T-helper 22 cell (primary cell): ENCODE measurements around the gene POLR3K.

Experiments
- DNase-seq: peaks from one replicate; pipeline ENCODE4 v3.0.0-alpha.2; 2020; ENCODE audit warnings: low read depth

POLR3K gene

DNA sequence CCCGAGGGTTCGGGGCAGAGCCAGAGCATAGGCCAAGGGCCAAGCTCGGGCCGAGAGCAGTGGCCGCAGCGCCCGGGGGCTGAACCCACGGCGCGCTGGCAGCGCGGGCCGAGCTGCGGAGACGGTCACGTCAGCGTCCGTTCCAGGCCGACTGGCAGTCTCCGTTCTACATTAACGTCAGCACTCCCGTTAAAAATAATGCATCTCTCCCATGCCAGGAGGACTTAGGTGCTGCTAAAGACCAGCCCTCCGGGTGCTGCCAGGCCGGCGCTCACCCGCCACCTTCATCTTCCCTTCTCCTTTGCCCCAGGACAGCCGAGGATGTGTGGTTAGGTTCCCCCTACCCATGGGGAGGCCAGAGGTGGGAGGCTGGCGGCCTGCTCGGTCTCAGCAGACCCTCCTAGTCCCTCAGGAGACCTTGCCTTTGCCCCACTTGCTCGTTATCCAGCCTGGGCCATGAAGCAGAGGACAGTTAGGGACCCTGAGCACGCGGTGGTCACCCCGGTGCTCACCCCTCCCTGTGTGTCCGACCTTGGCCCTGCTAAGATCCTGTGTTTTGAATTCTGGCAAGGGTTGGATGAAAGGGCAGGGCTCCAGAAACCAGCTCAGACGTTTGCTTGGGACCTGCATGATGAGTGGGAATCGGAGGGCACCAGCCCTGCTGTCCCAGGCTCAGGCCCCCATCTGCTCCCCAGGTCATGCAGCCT lies 25.2 kb upstream of the POLR3K start:
- DNase-seq: no peak

DNA sequence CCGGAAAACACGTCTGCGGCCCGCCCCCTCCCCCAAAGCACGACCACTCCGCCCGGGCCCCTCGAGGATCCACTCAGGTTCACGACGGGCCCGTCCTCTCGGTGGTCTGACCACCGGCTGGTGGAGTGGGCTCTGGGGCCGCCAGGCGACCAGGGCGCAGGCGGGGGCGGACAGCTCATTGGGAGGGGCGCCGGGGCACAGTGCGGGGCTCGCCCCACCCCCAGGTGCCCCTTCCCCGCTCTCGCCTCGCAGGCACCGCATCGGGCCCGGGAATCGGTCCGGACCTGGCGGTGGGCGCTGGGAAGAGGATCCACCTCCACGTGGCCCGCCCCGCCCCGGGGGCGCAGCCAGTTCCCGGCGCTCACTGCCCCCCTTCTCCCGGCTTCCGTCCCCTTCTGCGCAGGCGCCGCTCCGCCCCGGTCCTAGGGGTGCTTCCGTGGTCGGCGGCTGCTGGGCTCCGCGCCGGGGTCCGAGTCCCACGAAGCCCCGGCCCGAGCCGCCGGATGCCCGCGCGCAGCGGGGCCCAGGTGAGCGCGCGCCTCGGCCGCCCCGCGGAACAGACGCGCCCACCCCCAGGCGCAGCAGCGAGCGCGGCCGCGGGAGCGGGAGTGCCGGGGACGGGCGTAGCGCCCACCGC lies 24.5 kb upstream of the POLR3K start, which contains the start of gene MPG:
Gene MPG (plus strand): TSS at position 419 of the 637 bp plus-strand sequence. CDS start 85 bp downstream, at position 504.
- peak; percentile 69 for DNase-seq

DNA sequence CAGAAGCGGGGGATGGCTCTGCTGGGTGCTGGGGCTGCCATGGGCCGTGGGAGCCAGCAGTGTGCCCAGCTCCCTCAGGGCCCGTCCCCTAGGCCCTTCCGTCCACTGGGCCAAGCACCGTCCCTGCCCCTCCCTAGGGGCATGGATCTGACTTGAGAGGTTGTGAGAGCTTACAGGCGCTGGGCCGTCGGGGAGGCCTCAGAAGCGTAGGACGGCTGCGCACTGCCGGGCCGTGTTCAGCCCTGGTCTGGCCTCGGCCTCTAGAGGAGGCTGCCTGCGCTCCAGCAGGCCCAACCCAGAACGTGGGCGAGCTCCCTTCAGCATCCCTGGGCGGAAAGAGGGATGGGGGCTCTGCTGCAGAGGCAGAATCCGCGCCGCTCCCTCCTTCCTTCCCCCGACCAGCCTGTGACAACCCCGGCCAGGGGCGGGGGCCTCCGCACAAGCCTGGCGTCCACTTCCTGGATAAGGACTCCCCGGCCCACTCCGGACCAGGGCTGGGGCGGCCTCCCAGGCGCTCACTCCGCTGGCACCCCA lies 23.9 kb upstream of the POLR3K start:
- DNase-seq: no peak

DNA sequence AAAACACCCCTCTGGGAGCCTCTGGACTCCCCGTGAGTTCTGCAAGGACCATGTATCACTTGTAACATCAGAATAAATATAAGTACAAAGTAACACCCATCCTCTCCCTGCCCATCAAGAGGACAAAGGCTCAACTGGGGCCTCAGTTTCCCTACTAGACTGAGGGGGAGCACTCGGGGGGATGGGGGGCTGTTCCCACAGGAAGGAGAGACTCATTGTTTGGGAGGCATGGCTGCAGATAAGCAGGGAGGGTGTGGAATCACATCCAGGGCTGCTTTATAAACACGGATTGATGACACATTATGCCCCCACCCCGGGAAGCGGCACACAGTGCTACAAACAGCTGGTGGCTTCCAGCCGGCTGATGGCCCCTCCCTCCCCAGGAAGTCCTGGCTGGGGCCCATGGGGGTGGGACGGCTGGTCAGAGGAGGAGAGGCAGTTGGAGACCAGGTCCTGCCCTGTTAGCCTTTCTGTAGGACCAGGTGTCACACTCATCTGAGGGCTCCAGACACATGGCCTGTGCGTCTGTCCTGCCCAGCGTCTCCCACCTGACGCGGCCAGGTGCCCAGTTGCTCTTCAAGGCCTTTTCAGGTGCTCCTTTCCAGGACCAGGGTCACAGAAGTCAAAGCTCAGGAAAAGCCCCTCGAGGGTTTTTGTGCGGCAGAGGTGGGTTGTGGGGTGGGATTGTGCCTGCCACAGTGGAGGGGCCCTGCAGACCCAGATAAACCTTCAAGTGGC lies 23.3 kb upstream of the POLR3K start:
- no peak for DNase-seq

DNA sequence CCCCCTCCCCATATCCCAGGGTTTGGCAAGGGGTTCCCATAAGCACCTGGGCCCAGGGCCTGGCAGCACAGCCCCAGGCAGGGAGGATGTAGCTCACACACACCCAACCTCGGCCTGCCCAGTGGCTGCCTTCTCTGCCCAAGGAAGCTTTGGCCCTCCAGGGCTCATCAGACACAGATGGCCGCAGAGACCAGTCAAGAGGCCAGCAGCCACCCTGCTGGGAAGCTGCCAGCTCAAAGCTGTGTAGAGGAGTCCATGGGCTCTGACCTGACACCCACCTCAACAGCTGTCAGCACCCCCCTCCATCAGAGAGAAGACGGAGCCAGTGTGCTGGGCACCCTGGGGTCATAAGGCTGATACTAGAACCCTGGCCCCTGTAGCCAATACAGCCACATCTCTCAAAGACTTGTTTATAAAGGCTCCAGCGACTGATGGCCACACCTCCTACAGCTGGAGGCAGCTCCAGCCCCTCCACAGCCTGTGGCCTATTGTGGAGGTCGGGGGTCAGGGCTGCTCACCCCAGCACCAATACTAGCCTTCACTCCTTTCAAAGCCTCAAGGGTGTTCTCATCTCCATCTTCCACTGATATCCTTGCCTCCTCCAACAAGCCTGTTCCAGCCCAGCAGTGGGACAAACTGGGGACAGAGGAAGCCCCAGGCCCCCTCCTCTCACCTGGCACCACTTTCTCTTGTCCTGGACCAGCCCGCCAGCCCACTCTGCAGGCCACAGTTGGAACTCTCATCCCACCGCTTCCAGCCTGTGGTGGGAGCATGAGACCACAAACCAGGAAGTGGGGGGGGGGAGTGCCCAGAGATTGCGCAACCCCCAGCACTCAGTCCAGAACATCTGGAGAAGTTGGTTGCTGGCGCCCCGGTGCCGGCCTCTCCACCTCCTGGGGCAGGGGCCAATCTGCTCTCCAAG lies 22.4 kb upstream of the POLR3K start:
- no peak for DNase-seq

DNA sequence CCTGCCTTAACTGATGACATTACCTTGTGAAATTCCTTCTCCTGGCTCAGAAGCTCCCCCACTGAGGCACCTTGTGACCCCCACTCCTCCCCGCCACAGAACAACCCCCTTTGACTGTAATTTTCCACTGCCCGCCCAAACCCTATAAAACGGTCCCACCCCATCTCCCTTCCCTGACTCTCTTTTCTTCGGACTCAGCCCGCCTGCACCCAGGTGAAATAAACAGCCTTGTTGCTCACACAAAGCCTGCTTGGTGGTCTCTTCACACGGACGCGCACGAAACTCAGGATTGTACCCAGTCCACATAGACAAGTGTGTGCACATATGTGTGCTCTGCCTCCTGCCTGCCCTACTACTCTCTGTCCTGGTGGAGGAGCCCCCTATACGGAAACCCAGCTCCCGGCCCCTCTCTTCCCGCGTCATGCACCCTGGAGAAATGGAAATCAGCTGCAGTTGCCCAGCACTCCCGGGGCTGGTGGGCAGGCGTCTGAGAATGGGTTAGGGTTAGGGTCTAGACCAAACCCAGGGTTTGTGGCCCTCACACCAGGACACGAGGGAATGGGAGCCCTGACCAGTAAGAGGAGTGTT lies 21.4 kb upstream of the POLR3K start:
- DNase-seq: no peak

DNA sequence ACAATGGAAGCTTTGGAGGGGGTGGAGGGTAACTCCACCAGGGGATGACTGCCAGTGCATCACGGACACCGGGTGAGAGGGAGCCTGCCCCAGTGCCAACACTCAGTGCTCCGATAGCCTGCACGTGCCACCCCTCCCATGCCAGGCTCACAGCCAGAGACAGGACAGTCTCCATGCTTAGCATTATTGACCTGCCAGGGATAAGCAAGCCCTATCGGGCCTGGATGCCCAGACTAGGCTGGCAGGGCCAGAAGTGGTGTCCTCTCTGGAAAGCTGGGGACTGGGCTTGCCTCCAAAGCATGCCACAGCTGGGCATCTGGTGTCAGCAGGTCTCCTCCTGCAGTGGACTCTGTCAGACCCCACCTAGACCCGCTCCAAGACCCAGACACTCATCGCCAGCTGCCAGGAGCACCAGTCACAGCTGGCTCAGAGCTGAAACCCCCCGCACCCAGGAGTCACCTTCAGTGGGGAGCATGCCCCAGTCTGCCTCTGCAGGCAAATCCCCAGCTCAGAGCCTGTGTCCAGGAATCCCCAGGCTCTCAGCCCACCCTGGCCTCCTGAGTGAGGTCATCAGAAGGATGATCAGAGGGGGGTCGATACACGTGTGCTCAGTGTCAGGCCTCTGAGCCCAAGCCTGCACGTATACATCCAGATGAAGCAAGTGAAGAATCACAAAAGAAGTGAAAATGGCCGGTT lies 20.8 kb upstream of the POLR3K start:
- no peak for DNase-seq

DNA sequence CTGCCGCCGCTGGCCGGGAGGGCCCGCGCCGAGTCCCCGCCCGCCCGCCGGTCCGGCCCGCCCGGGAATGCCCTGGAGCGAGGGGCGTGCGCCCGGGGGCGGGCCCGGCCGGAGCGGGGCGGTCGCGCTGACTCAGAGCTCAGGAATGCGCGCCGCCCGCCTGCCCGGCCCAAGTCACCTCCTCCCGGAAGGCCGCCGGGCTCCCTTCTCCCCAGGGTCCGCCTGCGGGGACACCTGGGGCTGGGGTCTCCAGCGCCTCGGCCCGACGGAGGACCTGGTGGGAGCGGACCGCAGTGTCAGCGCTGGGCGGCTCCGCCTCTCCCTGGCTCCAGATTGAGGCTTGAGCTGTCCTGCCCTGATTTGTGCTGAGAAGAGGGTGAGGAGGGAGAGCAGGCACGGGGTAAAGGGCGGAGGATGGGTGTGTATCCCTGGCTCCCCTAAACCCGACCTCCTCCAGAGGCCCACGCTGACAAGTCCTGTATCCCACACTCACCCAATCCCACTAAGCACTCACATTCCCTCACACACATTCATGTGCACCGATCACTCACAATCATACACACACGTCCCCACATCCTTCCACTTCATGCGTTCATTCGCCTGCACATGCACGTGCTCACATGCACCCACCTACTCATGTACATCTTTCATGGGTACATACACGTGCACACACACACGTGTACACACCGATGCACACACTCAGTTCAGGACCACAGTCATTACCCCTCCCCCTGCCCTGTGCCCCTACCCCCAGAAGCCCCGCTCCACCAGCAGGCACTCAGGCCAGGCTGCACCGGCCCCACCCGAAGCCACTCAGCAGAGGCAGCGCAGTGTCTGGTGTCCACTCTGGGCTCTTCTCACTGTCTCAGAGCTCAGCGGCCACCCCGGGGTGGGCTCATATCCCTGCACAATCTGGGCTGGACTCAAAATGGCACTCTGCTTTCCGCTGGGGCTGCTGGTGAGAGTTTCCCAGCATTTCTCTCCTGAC lies 19.4 kb upstream of the POLR3K start, which contains the start of gene RHBDF1:
Gene RHBDF1 (minus strand): TSS at position 71 of the 988 bp plus-strand sequence. CDS start 7,616 bp downstream, outside the sequence.
- no peak for DNase-seq

DNA sequence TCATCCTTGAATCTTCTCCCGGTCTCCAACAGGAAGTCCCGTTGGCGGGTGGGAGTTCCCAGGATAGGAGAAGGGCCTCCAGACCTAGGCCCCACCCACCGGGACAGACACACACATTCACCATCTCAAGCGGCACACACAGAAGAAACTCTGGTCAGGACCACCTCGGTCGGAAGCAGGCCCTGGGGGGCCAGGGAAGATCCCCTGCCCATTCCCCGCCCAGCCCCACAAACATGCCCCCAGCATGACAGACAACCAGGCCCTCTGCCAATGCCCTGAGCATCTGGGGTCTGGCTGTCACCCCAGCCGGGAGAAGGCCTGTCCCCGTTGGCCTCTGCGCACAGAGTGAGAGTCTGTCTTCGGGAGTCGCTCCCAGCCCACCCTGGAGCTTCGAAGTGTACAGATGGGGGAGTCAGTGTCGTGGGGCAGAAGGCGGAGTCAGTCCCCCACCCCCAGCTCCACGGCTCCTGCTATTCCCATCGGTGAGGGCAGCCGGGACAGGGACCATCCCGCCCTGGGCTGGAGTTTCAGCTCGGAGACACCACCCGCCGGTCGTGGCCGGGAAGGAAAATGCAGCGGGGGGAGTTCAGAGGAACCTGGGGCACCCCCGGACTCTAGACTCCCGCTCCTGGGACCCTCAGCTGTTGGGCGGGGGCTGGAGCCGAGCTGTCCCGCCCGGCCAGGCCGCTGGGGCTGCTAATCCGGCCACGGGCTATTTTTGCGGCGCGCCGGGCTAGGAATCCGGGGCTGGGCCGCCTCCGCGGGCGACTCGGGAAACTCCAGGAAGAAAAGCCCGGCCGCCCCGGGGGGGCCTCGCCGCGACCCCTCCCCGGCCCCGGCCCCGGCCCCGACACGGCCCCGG lies 18.4 kb upstream of the POLR3K start:
- DNase-seq: no peak

DNA sequence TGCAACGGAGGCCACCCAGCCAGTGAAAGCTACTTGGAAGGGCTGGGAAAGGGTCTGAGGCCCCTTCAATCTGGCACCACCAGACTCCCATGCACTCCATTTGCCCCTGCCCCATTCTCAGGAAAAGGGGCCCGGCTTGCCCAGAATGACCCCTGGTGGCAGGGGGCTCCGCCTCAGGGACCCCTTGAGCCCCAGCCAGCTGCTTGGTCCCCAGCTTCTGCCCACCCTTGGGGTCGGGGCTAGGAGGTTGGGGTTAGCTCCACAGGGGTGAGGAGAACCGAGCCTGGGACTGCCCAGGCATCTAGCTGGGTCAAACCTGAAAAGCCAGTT lies 17.8 kb upstream of the POLR3K start:
- no peak for DNase-seq

DNA sequence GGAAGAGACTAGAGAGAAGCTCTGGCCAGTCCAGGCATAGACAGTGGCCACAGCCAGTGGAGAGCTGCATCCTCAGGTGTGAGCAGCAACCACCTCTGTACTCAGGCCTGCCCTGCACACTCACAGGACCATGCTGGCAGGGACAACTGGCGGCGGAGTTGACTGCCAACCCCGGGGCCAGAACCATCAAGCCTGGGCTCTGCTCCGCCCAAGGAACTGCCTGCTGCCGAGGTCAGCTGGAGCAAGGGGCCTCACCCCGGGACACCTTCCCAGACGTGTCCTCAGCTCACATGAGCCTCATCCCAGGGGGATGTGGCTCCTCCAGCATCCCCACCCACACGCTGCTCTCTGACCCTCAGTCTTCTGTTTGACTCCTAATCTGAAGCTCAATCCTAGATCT lies 15.8 kb upstream of the POLR3K start:
- no peak for DNase-seq

DNA sequence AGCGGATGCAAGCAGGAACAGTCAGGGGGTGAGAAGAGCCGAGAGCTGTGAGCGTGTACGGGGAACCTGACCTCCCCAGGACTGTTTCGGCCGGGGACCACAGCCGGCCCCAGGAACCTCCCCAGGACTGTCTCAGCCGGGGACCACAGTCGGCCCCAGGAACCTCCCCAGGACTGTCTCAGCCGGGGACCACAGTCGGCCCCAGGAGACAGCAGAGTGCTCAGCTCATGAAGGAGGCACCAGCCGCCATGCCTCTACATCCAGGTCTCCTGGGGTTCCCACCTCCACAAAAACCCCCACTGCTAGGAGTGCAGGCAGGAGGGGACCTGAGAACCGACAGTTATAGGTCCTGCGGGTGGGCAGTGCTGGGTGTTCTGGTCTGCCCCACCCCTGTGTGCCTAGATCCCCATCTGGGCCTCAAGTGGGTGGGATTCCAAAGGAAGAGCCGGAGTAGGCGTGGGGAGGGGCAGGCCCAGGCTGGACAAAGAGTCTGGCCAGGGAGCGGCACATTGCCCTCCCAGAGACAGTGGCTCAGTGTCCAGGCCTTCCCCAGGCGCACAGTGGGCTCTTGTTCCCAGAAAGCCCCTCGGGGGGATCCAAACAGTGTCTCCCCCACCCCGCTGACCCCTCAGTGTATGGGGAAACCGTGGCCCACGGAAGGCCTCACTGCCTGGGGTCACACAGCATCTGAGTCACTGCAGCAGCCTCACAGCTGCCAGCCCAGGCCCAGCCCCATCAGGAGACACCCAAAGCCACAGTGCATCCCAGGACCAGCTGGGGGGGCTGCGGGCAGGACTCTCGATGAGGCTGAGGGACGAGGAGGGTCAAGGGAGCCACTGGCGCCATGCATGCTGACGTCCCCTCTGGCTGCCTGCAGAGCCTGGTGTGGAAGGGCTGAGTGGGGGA lies 14.7 kb upstream of the POLR3K start:
- DNase-seq: no peak

DNA sequence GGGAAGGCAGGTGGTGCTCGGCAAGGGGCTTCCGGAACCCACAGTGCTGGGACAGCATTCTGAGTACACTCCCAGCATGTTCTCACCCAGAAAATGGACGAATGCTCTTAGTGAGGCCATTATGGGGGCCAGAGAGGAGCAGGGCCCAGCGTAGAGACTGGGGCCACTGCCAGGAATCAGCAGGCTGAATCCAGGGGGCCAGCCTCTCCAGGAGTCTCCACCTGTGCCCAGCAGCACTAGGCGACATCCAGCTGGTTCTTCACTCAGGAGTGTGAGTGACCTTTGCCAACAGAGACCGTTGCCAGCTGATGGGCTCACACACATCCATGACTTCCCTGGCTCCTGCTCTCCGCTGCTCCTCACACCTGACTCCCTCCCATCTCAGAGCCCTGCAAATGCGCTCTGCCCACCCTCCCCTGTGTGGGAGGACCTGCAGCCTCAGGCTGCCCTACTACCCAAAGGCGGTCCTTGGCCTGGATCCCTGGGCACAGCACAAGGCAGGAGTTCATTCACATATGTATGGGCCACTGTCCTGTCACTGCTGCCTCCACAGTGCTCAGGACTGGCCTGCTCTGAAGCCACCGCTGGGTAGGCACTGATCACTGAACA lies 13.9 kb upstream of the POLR3K start:
- DNase-seq: no peak

DNA sequence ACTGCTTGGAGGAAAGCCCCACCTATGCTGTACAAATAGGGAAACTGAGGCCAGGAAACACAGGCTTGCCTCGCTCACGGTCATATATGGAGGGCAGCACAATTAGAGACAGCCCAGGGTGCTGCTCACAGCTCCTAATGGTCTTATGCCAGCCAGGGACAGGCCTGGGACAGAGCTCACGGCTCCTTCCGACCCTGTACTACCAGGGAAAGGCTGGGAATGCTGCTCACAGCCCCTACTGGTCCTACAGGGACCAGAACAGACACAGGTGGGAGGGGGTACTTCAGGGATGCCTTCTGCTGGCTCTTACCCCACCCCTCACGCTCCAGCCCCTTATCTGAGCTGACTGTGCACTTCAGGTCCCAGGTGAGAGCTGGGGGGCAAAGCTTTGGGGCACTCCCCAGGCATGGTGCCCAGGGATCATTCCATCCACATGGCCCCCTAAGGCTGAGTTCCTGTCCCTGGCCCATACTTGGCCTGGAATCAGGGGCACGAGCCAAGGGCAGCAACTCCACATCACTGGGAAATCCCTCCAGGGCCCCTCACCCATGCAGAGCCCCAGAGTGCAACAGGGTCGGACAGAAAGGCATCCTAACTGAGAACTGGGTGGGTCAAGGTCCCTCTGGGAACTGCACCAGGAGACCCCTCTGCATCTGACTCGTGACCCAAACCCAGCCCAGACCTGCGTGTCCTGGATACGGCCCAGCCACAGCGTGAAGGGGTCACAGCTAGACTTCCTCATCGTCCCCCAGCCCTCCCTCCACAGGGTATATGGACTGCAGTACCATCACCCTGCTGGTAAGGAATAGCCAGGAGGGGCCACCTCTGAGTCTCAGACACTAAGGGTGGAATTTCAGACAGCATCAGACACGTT lies 13.1 kb upstream of the POLR3K start:
- no peak for DNase-seq

DNA sequence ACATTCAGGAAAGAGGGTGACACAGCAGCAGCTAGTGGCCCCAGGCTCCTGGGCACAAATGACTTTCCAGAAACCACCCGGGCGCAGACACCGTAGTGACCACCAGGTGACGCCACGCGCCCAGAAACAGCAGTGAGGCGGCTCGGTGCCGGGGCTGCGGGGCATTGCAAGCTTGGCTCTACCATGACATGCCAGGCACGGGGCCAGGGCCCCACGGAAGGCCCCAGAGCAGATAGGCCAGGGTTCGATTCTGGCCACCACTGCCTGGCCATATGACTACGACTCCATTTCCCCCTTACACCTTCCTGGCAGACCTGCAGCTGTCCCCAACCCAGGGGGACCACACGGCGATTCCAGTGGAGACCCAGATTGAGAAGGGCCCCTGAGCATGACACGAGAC lies 12.3 kb upstream of the POLR3K start:
- DNase-seq: peak; percentile 49

DNA sequence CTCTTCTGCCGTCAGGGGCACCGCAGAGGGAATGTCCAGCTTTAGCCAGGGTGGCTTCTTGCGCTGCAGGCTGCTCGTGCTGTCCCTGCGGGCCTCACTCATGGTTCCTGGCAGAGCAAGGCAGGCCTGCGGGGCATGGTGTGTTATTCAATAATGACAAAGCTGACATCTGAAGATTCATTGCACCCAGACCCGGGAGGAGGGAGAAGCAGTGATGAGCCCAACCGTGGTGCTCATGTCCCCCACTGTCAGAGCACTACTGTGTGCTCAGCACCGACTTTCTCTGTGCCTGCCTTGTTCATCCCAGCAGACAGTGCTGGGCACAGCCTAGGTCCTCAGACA lies 11.5 kb upstream of the POLR3K start:
- DNase-seq: no peak
